Brain pericyte (primary cell): ENCODE measurements around the gene RFX8.

Experiments used
- DNase-seq: peaks from one replicate; pipeline ENCODE4 v3.0.0-alpha.2; 2012; ENCODE audit warnings: low read depth, low spot score

RFX8 gene

DNA sequence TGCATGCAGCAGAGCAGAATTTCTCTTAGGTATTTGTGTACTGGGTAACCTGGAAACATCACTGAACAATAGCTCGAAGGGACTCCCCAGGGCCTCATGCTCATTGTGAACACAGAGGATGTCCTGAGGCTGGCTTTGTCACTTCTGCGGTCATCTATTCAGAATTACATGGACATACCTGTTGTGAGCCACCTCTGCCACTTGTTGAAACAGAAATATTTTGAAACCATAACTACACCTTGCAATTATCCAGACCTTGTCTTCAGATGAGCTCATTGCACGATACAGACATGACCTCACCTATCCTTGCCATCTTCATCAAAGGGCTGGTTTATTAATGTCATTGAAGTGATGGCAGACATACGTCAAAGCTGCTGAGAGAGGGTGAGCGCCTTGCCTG, 64.2 kb downstream of the RFX8 start:
- DNase-seq, result no peak

DNA sequence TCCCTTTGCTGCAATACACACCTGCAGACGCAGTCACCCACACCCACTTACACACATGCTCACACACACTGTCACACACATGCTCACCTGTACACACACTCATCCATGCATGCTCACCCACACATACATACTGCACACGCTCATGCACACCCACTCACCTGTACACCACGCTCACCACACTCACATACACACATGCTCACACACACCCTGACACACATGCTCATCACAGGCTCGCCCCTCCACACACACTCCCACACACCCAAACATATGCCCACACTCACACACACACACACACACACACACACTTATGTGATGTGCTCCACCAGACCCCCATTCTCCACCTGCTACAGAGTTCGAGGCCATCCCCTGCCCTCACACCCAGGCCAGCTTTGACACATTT, 64.8 kb downstream of the RFX8 start:
- no peak for DNase-seq

DNA sequence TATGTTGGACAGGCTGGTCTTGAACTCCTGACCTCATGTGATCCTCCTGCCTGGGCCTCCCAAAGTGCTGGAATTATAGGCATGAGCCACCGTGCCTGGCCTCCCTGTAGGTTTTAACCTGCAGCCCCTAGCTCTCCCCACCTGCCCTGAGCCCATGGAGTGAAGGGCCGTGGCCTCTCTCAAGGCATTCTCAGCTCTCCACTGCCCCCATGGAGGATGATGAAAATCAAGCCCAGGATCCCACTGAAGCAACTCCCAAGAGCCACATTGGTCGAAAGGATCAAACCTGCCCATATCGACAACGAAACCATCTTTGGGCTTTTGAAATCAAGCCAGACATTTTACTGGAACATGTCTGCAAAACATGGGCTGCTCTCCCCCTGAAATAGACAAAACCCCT, 65.2 kb downstream of the RFX8 start:
- no peak for DNase-seq

DNA sequence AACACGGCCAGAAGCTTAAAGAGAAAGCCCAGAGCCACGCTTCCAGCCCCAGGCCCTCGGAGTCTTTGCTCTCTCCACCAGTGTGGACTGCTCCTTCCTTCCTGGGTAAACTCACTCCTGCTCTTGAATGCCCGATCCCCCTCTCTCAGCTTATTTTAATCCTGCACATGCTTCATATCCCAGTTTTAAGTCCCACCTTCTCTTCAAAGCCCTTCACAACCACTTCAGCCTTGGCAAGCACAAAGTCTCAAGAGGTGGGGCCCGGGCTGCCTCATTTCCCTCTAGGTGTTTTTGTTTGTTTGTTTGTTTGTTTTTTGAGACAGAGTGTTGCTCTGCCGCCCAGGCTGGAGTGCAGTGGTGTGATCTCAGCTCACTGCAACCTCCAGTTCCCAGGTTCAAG, 66.0 kb downstream of the RFX8 start:
- DNase-seq, result no peak

DNA sequence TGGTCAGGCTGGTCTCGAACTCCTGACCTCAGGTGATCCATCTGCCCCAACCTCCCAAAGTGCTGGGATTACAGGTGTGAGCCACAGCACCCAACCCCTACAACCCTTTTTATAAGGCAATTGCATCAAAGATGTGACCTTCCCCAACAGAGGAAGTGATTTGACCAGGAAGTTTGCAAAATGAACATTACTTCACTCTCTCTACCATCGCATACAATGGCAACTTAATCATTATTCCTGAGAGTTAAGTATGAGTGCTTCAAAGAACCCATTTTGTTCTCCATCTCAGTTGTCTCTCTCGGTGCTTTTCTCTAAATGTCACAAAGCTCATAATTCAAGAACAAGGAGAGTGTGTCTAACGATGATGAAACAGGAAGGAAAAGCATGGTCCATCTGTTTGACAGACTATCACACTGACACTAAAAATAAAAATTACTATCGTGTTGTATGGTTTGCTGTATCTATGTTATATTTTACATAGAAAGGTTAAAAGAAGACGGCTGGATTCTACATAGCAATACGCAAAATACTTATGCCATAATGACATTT, 69.5 kb downstream of the RFX8 start:
- no peak for DNase-seq

- DNase-seq, result no peak
These were observed 71.2 kb downstream of the RFX8 start for GRCh38 chr2:101403745-101404144.

- DNase-seq, result no peak
These were observed 72.3 kb downstream of the RFX8 start for GRCh38 chr2:101402630-101403029.

DNA sequence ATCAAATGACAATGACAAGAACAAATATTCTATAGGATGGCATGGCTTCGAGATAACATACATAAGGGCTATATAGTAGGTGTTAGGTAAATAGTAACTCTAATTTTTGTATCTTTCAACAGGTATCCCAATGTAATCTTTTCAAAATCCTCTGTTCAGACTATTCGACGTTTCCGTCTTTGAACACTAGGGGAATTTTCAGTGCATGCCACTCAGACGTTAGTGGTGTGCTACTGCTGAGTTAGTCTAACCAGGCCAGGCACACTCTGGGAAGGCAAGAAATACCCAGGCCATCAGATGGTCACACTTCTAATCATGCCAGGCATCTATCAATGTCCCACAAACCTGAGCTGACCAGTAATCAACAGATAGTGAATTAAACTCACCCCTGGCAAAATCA, 73.0 kb downstream of the RFX8 start:
- no peak for DNase-seq

DNA sequence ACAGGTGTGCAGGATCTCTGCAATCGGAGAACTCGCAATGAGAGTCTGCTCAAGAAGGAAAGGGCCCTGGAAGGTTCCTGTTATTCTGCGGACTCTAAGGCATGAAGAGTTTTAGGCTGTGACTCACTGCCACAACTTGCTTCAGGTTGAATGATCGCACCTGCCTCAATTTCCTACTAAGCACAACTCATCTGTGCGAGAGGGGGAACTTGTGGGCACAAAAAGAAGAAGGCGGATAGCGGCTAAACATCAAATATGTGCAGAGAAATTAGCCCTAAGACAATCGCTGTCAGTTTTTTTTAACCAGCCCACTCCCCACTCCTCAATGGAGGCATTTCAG, 73.6 kb downstream of the RFX8 start:
- DNase-seq, result no peak

GRCh38 chr2:101400506-101401325, 74.2 kb downstream of the RFX8 start:
- DNase-seq, result no peak

DNA sequence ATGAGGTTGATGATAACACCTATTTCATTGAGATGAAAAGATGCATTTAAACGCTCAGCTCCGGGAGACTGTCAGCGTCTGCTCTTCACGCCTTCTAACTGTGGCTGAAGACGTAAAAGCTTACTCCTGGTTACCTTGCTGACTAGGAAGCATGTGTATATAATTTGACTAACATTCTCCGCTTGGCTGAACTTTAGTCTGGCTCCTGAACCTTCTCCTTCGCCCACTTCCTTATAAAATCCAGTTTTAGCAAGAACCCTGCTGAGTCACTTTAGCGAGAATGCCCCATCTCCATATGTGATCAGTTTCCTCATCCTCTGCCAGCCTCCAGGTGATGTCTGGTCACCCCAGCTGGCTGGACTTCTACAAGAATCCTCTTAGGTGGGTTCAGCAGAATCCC, 74.9 kb downstream of the RFX8 start:
- DNase-seq, result no peak

DNA sequence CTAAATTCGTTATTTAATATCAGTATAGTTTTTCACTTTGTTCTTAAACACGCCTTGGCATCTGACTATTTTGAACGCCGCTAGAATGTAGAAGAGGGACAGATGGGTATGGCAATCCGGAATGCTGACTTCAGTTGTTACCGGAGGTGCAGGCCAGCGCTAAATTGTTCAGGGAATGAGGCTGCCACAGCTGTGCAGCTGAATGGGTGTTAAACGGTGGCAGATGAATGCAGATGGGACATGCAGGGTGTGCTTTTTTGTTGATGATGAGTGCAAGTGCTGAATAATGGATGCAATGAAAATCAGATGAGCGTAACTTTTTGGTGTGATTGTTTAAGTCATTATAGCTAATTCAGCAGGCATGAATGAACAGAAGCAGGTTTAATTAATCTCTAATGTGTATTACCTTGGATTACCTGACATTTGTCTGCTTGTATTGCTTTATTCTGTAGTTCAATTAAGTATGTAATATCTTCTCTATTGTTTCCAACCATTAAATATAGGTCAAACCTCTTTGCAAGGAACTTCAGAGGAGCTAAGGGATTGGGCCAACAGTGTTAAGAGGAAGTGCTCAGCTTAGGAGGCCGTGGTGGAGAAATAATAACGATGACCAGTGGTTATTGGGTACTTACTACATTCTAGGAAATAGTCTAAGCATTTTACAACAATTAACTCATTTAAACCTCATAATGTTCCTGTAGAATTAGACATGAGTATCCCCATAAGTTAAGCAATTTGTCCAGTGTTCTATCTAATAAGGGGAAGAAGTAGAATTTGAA, 75.7 kb downstream of the RFX8 start:
- DNase-seq, result no peak

- no peak for DNase-seq
These were observed 76.6 kb downstream of the RFX8 start for GRCh38 chr2:101398116-101398821.

GRCh38 chr2:101396316-101396717, 78.6 kb downstream of the RFX8 start:
- no peak for DNase-seq

DNA sequence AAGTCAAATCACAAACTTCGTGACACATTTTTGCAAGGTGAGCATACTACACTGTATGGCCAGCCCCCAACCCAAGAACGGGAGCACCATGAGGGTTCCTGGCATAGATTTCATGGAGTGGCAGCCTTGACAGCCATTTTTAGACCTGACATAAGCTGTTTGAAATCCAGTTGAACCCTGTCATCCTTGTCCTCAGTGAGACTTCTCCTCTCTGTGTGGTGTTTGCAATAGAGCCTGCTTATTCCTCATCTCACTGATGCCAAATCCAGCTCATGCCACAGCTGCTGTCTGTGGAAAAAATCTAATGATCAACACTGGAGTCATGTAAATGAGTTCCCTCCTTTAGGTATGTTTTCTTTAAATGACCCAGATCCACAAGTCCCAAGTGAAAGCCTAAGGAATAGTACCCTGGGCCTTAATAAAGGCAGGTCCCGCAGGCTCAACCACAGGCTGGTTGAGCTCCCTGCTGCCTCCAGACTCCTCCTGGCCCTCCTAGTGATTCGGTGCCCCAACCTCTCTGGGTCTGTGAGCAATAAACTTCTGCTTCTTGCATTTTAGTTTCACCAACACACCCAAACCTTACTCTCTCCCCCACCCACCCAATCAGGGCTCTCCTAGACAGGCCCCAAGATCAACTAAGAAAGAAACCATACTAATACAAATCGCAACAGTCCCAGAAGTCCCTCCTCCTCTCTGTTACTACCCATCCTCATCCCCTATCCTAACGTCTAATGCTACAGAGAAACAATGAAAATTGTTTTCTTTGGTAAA, 79.2 kb downstream of the RFX8 start:
- no peak for DNase-seq

DNA sequence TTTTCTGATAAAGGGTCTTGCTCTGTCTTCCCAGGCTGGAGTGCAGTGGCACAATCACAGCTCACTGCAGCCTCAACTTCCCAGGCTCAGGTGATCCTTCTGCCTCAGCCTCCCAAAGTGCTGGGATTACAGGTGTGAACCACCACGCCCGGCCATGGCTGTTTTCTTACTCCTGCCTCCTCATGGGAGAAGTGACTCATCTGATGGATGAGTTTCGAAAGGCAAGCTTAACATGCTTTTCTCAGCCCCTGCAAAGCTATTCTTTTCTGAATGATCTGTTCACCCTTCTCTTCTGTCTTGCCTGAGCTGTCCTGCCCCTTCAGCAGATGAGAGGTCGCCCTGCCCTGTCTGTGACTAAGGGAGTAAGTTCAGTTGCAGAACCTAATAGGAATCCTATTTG, 86.7 kb downstream of the RFX8 start:
- no peak for DNase-seq

DNA sequence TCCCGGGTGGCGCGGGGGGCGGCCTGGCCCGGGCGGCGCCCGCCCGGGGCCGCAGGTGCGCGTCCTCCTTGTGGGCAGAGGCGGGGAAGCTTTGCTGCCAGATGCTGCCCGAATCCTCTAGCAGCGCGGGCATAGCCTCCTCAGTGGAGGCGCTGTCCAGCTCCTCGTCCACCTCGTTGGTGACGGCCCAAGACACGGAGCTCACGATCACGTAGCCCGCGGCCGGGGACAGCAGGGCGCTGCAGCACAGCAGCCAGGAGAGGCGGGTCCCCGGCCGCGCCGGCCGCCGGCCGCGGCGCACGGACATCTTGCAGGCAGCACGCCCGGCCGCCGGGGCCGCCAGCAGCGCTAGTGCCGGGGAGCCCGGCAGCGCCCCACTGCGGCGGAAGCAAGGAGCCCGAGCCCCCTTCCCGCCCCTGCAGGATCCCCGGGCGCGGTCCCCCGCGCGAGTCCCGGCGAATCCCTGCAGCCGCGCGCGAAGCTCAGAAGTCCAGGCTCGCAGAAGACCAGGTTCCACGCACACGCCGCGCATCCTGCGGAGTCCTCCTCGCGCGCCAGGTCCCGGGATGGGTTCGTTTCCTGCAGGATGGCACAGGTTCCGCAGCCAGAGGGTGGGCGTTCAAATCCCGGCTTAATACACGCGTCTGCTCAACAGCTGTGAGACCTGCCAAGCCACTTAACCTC, 87.6 kb downstream of the RFX8 start, which contains the start of gene CREG2:
CREG2 (minus strand) TSS at position 353 of the 684 bp plus-strand sequence; CDS start at position 307, 46 bp downstream.
- no peak for DNase-seq

GRCh38 chr2:101386599-101387150, 88.2 kb downstream of the RFX8 start:
- DNase-seq, result no peak

DNA sequence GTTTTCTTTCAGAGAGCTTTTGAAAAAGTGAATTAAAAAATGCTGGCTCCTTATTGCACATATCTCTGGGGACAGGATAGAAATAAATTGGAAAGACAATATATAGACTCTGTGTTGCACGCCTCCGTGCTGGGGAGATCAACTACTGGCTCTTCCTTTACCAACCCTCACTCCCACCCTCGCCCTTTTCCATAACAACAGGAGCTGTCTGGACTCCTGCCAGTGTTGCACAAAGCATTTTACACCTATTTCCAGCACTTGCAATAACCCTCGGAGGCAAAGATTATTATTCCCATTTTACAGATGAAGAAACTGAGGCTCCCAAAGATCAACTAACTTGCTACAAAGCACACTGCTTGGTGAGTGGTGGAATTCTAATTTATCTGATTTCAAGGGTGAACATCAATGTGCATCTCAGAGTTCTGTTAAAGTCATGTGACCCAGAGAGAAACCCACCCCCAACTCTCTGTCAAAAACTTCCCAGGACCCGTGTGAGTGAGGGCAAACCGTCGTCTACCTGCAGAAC, 91.8 kb downstream of the RFX8 start:
- no peak for DNase-seq

DNA sequence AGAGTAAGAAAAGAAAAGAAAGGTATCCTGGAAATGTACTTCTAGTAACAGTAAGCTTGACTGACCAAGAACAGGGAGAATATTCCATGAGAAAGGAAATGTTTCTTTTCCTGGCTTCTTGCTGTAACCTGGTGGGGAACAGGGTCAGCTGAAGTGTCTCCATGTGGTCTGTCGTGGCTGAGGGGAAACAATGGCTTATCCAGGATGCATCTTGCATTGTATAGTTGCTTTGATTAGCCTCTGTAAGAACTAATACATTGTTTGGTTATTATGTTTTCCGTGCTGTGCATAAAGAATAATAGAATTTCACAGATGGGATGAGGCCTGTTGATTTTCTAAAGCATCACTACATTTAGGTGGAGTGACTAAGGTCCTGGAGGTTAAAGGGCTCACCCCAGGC, 92.5 kb downstream of the RFX8 start:
- DNase-seq, result no peak
